GM12878 (cell line): Measurements from ENCODE around the gene RASSF8.

Source experiments
- CEBPZ ChIP-seq: fragments of 150-350 bp; IDR thresholded peaks from 2 replicates; pipeline ENCODE4 v1.6.1; 2016; ENCODE audit warnings: low read depth, low read length
- IRF3 ChIP-seq: fragments of 450-650 bp; IDR thresholded peaks from 2 replicates; pipeline ENCODE4 v1.6.1; 2014; ENCODE audit warnings: mild to moderate bottlenecking

GRCh38 chr12:26007566-26007965 is 49.1 kb downstream of the RASSF8 start:
- TF ChIP-seq CEBPZ (no peak), IRF3 (no peak)
